Measurements from ENCODE around the gene HOXA3.

Gene HOXA3

GRCh38 chr7:27165089-27165995 is 13.0 kb upstream of the HOXA3 start, which contains the start of gene HOXA9:
TSS of gene HOXA9 (minus strand) at chr7:27165537. CDS start at chr7:27165457, 80 bp downstream.
- DNase-seq: no peak

- DNase-seq: no peak
Measured at GRCh38 chr7:27164367-27165088, 12.1 kb upstream of the HOXA3 start.

- no peak for DNase-seq
Measured at GRCh38 chr7:27164045-27164366, 11.6 kb upstream of the HOXA3 start.

- DNase-seq: no peak
Measured at GRCh38 chr7:27163288-27164044, 11.1 kb upstream of the HOXA3 start.

- no peak for DNase-seq
Measured at GRCh38 chr7:27162561-27163287, 10.3 kb upstream of the HOXA3 start.

GRCh38 chr7:27161721-27162560 is 9.6 kb upstream of the HOXA3 start:
- DNase-seq: no peak

- no peak for DNase-seq
Measured at GRCh38 chr7:27161214-27161720, 8.9 kb upstream of the HOXA3 start.

- DNase-seq: peak; percentile 88
Measured at GRCh38 chr7:27160546-27161213, 8.3 kb upstream of the HOXA3 start.

GRCh38 chr7:27160145-27160545 is 7.8 kb upstream of the HOXA3 start:
- no peak for DNase-seq

GRCh38 chr7:27159266-27160144 is 7.1 kb upstream of the HOXA3 start:
- DNase-seq: no peak

GRCh38 chr7:27158436-27159265 is 6.3 kb upstream of the HOXA3 start:
- DNase-seq: no peak

- DNase-seq: no peak
Measured at GRCh38 chr7:27157702-27158431, 5.5 kb upstream of the HOXA3 start.

GRCh38 chr7:27156916-27157701 is 4.7 kb upstream of the HOXA3 start:
- DNase-seq: no peak

GRCh38 chr7:27156508-27156898 is 4.1 kb upstream of the HOXA3 start, which contains the start of gene HOXA7:
TSS of gene HOXA7 (minus strand) at chr7:27156675. CDS start at chr7:27156545, 130 bp downstream.
- no peak for DNase-seq

- DNase-seq: no peak
Measured at GRCh38 chr7:27155816-27156507, 3.6 kb upstream of the HOXA3 start.
